HEK293 (cell line): ENCODE results near the gene SOX6.
A peak's percentile ranks its signal among the peaks of the same experiment; 100 is the strongest.

Experiments
- CTCF ChIA-PET: fragments of 350-600 bp; formaldehyde crosslinking; extraction: SDS; loops from one replicate; lab custom pipeline; 2021; ENCODE audit warnings: antibody characterized with exemption; lab: Yijun Ruan, JAX
- POLR2A ChIA-PET: fragments of 300-600 bp; formaldehyde crosslinking; extraction: SDS; loops from one replicate; lab custom pipeline; 2020; ENCODE audit warnings: antibody characterized with exemption, inconsistent platforms; lab: Yijun Ruan, JAX
- H3K27ac ChIP-seq: fragments of 200-500 bp; sonication (Bioruptor generic); 2 replicates; pipeline ENCODE4 v1.5.1; 2014; ENCODE audit warnings: low read depth, low read length, control low read depth, inconsistent platforms; ENCODE audit errors: extremely low read depth
- H3K36me3 ChIP-seq, 2 experiments: fragments of 200-500 bp in 1 of 2; sonication (Bioruptor generic) in 1 of 2; 1 replicate in 1 of 2; 2 replicates in 1 of 2; pipeline ENCODE4 v1.5.1; 2014 to 2017; ENCODE audit warnings: inconsistent platforms in 2 of 2, low read length in 2 of 2; ENCODE audit not compliant: control insufficient read depth in 2 of 2, insufficient read depth in 1 of 2
- H3K4me1 ChIP-seq: fragments of 200-500 bp; sonication (Bioruptor generic); 2 replicates; pipeline ENCODE4 v1.5.1; 2014; ENCODE audit warnings: mild to moderate bottlenecking, low read length, inconsistent platforms; ENCODE audit not compliant: control insufficient read depth, insufficient read depth
- H3K4me3 ChIP-seq: 2 replicates; pipeline ENCODE4 v1.5.1; 2011; ENCODE audit warnings: low read depth, mild to moderate bottlenecking, control low read depth, low read length, moderate library complexity
- H3K9me3 ChIP-seq: fragments of 200-500 bp; sonication (Bioruptor generic); 2 replicates; pipeline ENCODE4 v1.5.1; 2014; ENCODE audit warnings: low read depth, low read length, inconsistent platforms; ENCODE audit not compliant: control insufficient read depth, insufficient read depth
- CTCF ChIP-seq: fragments of 450-650 bp; formaldehyde crosslinking; IDR thresholded peaks from 2 replicates; pipeline ENCODE4 v1.5.1; 2016; ENCODE audit warnings: missing biosample characterization, missing genetic modification characterization
- REPIN1 ChIP-seq: fragments of 450-650 bp; formaldehyde crosslinking; IDR thresholded peaks from 2 replicates; pipeline ENCODE4 v1.5.1; 2017; ENCODE audit warnings: missing biosample characterization, missing genetic modification characterization, low read depth
- SALL2 ChIP-seq: fragments of 450-650 bp; formaldehyde crosslinking; IDR thresholded peaks from 2 replicates; pipeline ENCODE4 v1.5.0; 2017; ENCODE audit warnings: missing biosample characterization, mild to moderate bottlenecking, missing genetic modification characterization, borderline replicate concordance
- SETDB1 ChIP-seq: IDR thresholded peaks from one replicate; pipeline ENCODE4 v1.6.1; 2017; ENCODE audit warnings: mild to moderate bottlenecking, low read length, moderate library complexity, mixed read lengths; ENCODE audit not compliant: insufficient read length
- ZBTB11 ChIP-seq: fragments of 450-650 bp; formaldehyde crosslinking; conservative IDR thresholded peaks from 2 replicates; pipeline ENCODE4 v1.5.1; 2016; ENCODE audit warnings: low read depth, missing biosample characterization, missing genetic modification characterization
- ZBTB49 ChIP-seq: fragments of 450-650 bp; formaldehyde crosslinking; IDR thresholded peaks from 2 replicates; pipeline ENCODE4 v1.5.1; 2016; ENCODE audit warnings: missing biosample characterization, missing genetic modification characterization, low read depth
- ZEB2 ChIP-seq: fragments of 450-650 bp; formaldehyde crosslinking; IDR thresholded peaks from 2 replicates; pipeline ENCODE4 v1.5.1; 2016; ENCODE audit warnings: missing biosample characterization, missing genetic modification characterization
- ZNF138 ChIP-seq: fragments of 450-650 bp; formaldehyde crosslinking; IDR thresholded peaks from 2 replicates; pipeline ENCODE4 v1.5.1; 2016; ENCODE audit warnings: missing biosample characterization, missing genetic modification characterization, borderline replicate concordance
- ZNF140 ChIP-seq: fragments of 450-650 bp; formaldehyde crosslinking; IDR thresholded peaks from 2 replicates; pipeline ENCODE4 v1.5.1; 2016; ENCODE audit warnings: missing biosample characterization, missing genetic modification characterization
- ZNF211 ChIP-seq: fragments of 450-650 bp; formaldehyde crosslinking; IDR thresholded peaks from 2 replicates; pipeline ENCODE4 v1.5.1; 2016; ENCODE audit warnings: low read depth, missing biosample characterization, missing genetic modification characterization
- ZNF335 ChIP-seq: fragments of 450-650 bp; formaldehyde crosslinking; conservative IDR thresholded peaks from 2 replicates; pipeline ENCODE4 v1.5.1; 2016; ENCODE audit warnings: missing biosample characterization, missing genetic modification characterization
- ZNF596 ChIP-seq: fragments of 450-650 bp; IDR thresholded peaks from 2 replicates; pipeline ENCODE4 v1.5.0; 2018; ENCODE audit warnings: missing biosample characterization, mild to moderate bottlenecking, missing genetic modification characterization, moderate library complexity
- ZNF791 ChIP-seq: fragments of 450-650 bp; formaldehyde crosslinking; IDR thresholded peaks from 2 replicates; pipeline ENCODE4 v1.5.1; 2016; ENCODE audit warnings: missing biosample characterization, missing genetic modification characterization
- ZNF843 ChIP-seq: fragments of 450-650 bp; formaldehyde crosslinking; IDR thresholded peaks from 2 replicates; pipeline ENCODE4 v1.5.1; 2016; ENCODE audit warnings: missing biosample characterization, missing genetic modification characterization
- TF ChIP-seq, protein P1 (sequence below): IDR thresholded peaks from 2 replicates; pipeline ENCODE4 v1.6.1; 2011; ENCODE audit warnings: mild to moderate bottlenecking, low read depth, low read length, borderline replicate concordance

The SOX6 gene

GRCh38 chr11:16120008-16120407, 236.3 kb downstream of the SOX6 start:
- TF ChIP-seq ZNF596 (tag by site-specific recombination): peak; percentile 93
- no peak for TF ChIP-seq ZNF791 (tag by site-specific recombination)
- no peaks in the 10 kb centered on the region for H3K36me3 ChIP-seq
- H3K9me3 ChIP-seq: no peaks in the 10 kb centered on the region
- POLR2A ChIA-PET: no interaction called here
- H3K27ac ChIP-seq: no peak overlapping the region
- no peak overlapping the region for H3K4me3 ChIP-seq
- H3K4me1 ChIP-seq: no peaks in the 10 kb centered on the region
- CTCF ChIA-PET: no interaction called here

- ChIA-PET POLR2A (no interaction called here), CTCF (no interaction called here)
- no peaks in the 10 kb centered on the region for H3K9me3 ChIP-seq
- H3K4me3 ChIP-seq: no peak overlapping the region
- TF ChIP-seq SALL2 (tag by site-specific recombination): no peak
- no peak for TF ChIP-seq ZNF140 (tag by site-specific recombination)
- TF ChIP-seq REPIN1 (tag by site-specific recombination): no peak
- no peak for TF ChIP-seq CTCF (tag by site-specific recombination)
- no peak for TF ChIP-seq ZNF335 (tag by site-specific recombination)
- no peak for TF ChIP-seq SETDB1
- TF ChIP-seq, protein P1, sequence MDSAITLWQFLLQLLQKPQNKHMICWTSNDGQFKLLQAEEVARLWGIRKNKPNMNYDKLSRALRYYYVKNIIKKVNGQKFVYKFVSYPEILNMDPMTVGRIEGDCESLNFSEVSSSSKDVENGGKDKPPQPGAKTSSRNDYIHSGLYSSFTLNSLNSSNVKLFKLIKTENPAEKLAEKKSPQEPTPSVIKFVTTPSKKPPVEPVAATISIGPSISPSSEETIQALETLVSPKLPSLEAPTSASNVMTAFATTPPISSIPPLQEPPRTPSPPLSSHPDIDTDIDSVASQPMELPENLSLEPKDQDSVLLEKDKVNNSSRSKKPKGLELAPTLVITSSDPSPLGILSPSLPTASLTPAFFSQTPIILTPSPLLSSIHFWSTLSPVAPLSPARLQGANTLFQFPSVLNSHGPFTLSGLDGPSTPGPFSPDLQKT: no peak
- no peak for TF ChIP-seq ZNF843 (tag by site-specific recombination)
- TF ChIP-seq ZBTB11: no peak
- no peak for TF ChIP-seq ZNF211 (tag by site-specific recombination)
- TF ChIP-seq ZBTB49: no peak
- no peak for TF ChIP-seq ZNF138 (tag by site-specific recombination)
- no peak for TF ChIP-seq ZEB2 (tag by site-specific recombination)
- no peaks in the 10 kb centered on the region for H3K36me3 ChIP-seq
- no peaks in the 10 kb centered on the region for H3K4me1 ChIP-seq
- no peak overlapping the region for H3K27ac ChIP-seq
These were observed 238.2 kb downstream of the SOX6 start for GRCh38 chr11:16117989-16118756.
